ENCODE data around the gene FASTKD3. TPM values are rescaled to one million over a fixed set of nuclear protein-coding genes. Genes with fewer than 3 reads are reported as not detected.

FASTKD3 gene
- total RNA-seq, 2 experiments from 2014 or later, result 12.9 to 15.1 TPM

DNA sequence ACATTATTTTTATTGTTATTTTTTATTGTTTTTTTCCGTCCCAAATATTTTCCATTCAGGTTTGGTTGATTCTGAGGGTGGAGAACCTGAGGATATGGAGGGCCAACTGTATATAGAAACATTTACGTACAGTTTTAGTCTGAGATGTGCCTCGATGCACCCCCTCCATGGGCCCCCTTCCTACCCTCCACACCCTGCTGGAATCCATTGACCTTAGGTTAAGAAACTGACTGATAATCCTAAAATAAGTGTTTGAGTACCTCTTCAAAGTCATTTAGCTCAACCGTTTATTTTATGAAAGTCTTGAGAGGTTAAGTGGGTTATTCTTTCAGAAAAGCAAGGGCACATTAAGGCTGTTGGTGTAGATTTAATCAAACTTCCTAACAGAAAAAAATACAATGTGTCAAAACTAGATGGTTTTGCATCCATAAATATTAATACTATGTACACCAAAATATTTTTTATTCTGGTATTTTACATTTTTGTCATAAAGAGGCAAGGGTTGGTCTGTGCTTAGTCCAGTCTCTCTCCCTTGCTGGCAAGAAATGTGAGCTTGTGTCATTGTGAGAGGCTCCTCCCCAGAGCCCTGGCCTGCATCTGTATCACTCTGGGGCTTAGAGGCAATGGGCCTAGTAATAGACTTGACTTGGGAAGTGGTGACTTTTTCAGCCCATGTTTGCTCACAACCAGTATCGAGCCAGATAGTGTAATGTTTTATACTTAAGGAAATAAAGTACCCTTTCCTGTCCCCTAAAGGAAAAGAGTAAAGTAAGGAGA is 15.8 kb upstream of the FASTKD3 start:
- H4K20me1 ChIP-seq (ENCODE audit: insufficient read depth, low read length), result peaks cover 7% of the 10 kb centered on the region
- POLR2A ChIA-PET, result interaction anchor here (0.9 to 3.0 kb wide), 2 partner anchors 13 to 16 kb away, joined by 3 to 15 read pairs; partner anchors contain the start of genes FASTKD3 and MTRR
- DNase-seq (ENCODE audit: low spot score), result no peak
- peaks cover 5% of the 10 kb centered on the region; the same call in 1 of the 2 replicates for H3K79me2 ChIP-seq (ENCODE audit: insufficient read depth, low read depth, low read length)
- intact Hi-C loops (cut with micrococcal nuclease; ENCODE audit: unreplicated experiment), result no loop called here
- TF ChIP-seq, protein P1, sequence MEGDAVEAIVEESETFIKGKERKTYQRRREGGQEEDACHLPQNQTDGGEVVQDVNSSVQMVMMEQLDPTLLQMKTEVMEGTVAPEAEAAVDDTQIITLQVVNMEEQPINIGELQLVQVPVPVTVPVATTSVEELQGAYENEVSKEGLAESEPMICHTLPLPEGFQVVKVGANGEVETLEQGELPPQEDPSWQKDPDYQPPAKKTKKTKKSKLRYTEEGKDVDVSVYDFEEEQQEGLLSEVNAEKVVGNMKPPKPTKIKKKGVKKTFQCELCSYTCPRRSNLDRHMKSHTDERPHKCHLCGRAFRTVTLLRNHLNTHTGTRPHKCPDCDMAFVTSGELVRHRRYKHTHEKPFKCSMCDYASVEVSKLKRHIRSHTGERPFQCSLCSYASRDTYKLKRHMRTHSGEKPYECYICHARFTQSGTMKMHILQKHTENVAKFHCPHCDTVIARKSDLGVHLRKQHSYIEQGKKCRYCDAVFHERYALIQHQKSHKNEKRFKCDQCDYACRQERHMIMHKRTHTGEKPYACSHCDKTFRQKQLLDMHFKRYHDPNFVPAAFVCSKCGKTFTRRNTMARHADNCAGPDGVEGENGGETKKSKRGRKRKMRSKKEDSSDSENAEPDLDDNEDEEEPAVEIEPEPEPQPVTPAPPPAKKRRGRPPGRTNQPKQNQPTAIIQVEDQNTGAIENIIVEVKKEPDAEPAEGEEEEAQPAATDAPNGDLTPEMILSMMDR (conservative IDR thresholded peaks at IDR 0.05; ENCODE audit: low read length), result no peak
- no peak for TF ChIP-seq EZH2phosphoT487 (IDR thresholded peaks at IDR 0.05; ENCODE audit: borderline replicate concordance, low read depth, low read length)
- peaks cover 94% of the 10 kb centered on the region for H3K36me3 ChIP-seq (ENCODE audit: insufficient read depth, low read length)
- no peak overlapping the region for H3K27ac ChIP-seq (ENCODE audit: low read depth, low read length, poor library complexity, severe bottlenecking)
- no TSS peak for BruUV-seq (replicated peaks)
- H3K4me3 ChIP-seq (ENCODE audit: low read depth, low read length, poor library complexity, severe bottlenecking), result no peak overlapping the region
- no peaks in the 10 kb centered on the region for H3K9me3 ChIP-seq (ENCODE audit: low read length)
- CTCF ChIA-PET (ENCODE audit: unreplicated experiment), result no interaction called here
- no peaks in the 10 kb centered on the region for H3K9me2 ChIP-seq (ENCODE audit: insufficient read depth, low read length)
- no peaks in the 10 kb centered on the region for H3K4me1 ChIP-seq (ENCODE audit: insufficient read depth, low read length, poor library complexity, severe bottlenecking)
- H2AFZ ChIP-seq (ENCODE audit: low read length), result no peak overlapping the region
- H3K4me2 ChIP-seq (ENCODE audit: low read length), result no peak overlapping the region

DNA sequence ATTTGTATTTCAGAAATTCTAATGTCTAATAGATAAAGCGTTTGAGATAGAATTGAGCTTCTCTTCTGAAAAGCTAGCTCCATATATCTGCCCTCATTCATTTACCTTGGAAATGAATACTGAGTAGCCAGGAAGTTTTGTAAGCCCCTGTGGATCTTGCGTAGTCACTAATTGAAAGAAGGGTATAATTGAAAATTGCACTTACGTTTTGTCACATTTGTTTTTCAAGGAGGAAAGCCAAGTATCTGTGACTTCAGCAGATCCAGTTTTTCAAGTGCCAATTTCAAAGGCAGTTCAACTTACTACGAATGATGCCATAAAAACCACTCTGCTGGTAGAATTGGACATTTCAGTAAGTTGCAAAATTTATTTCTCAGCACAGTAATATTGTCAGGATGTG is 14.1 kb upstream of the FASTKD3 start:
- intact Hi-C loops (cut with micrococcal nuclease; ENCODE audit: unreplicated experiment), result no loop called here
- TF ChIP-seq EZH2phosphoT487 (IDR thresholded peaks at IDR 0.05; ENCODE audit: borderline replicate concordance, low read depth, low read length), result no peak
- TF ChIP-seq, protein P1 (conservative IDR thresholded peaks at IDR 0.05; ENCODE audit: low read length), result no peak
- H3K9me3 ChIP-seq (ENCODE audit: low read length), result no peaks in the 10 kb centered on the region
- no peak overlapping the region for H3K4me3 ChIP-seq (ENCODE audit: low read depth, low read length, poor library complexity, severe bottlenecking)
- H3K4me2 ChIP-seq (ENCODE audit: low read length), result no peak overlapping the region
- no peak for DNase-seq (ENCODE audit: low spot score)
- ChIA-PET CTCF (ENCODE audit: unreplicated experiment) (no interaction called here), POLR2A (interaction anchor here (0.6 to 1.6 kb wide), 5 partner anchors 10 to 23 kb away, joined by 3 to 5 read pairs (median 3); partner anchors contain the start of genes FASTKD3 and MTRR)
- H3K27ac ChIP-seq (ENCODE audit: low read depth, low read length, poor library complexity, severe bottlenecking), result no peak overlapping the region
- peaks cover 7% of the 10 kb centered on the region for H4K20me1 ChIP-seq (ENCODE audit: insufficient read depth, low read length)
- H3K9me2 ChIP-seq (ENCODE audit: insufficient read depth, low read length), result no peaks in the 10 kb centered on the region
- peaks cover 94% of the 10 kb centered on the region for H3K36me3 ChIP-seq (ENCODE audit: insufficient read depth, low read length)
- H2AFZ ChIP-seq (ENCODE audit: low read length), result no peak overlapping the region
- peaks cover 5% of the 10 kb centered on the region; the same call in 1 of the 2 replicates for H3K79me2 ChIP-seq (ENCODE audit: insufficient read depth, low read depth, low read length)
- BruUV-seq (replicated peaks), result no TSS peak
- no peaks in the 10 kb centered on the region for H3K4me1 ChIP-seq (ENCODE audit: insufficient read depth, low read length, poor library complexity, severe bottlenecking)

DNA sequence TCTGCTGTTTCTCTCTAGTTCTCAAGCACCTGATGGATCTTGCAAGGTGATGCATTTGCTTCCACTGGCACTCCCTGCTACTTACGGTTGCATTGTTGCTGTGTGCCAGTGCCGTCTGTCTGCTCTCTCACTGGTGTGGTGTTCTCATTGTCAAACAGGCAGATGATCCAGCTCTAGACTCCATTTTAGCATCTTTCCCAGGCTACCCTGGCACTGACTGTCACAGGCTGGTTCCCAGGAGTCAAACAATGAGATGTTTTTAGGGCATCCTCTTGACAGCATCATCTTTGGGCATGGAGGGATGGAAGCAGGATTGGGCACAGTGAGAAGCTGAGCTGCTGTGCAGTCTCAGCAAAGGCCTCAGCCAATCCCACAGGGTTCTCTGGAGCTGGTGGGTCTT is 13.0 kb upstream of the FASTKD3 start:
- Histone ChIP-seq H3K4me3 (ENCODE audit: low read depth, low read length, poor library complexity, severe bottlenecking) (no peak overlapping the region), H3K27ac (ENCODE audit: low read depth, low read length, poor library complexity, severe bottlenecking) (no peak overlapping the region), H3K36me3 (ENCODE audit: insufficient read depth, low read length) (peaks cover 97% of the 10 kb centered on the region), H3K9me2 (ENCODE audit: insufficient read depth, low read length) (no peaks in the 10 kb centered on the region), H2AFZ (ENCODE audit: low read length) (no peak overlapping the region), H3K4me1 (ENCODE audit: insufficient read depth, low read length, poor library complexity, severe bottlenecking) (no peaks in the 10 kb centered on the region), H3K79me2 (ENCODE audit: insufficient read depth, low read depth, low read length) (no peaks in the 10 kb centered on the region; the same call in 1 of the 2 replicates), H4K20me1 (ENCODE audit: insufficient read depth, low read length) (peaks cover 4% of the 10 kb centered on the region), H3K4me2 (ENCODE audit: low read length) (no peak overlapping the region), H3K9me3 (ENCODE audit: low read length) (no peaks in the 10 kb centered on the region)
- intact Hi-C loops (cut with micrococcal nuclease; ENCODE audit: unreplicated experiment), result no loop called here
- CTCF ChIA-PET (ENCODE audit: unreplicated experiment), result no interaction called here
- no peak for DNase-seq (ENCODE audit: low spot score)
- no peak for TF ChIP-seq EZH2phosphoT487 (IDR thresholded peaks at IDR 0.05; ENCODE audit: borderline replicate concordance, low read depth, low read length)
- TF ChIP-seq, protein P1 (conservative IDR thresholded peaks at IDR 0.05; ENCODE audit: low read length), result no peak
- BruUV-seq (replicated peaks), result no TSS peak
- POLR2A ChIA-PET, result interaction anchor here (0.9 to 1.6 kb wide), 3 partner anchors 9 to 13 kb away, joined by 3 read pairs; partner anchors contain the start of genes FASTKD3 and MTRR

Data from OCI-LY7 (cell line).